ENCODE results near the gene CNTLN.

Gene CNTLN

GRCh38 chr9:17528859-17529258, 394.0 kb downstream of the CNTLN start:
- Histone ChIP-seq H3K4me3 (no peak overlapping the region), H3K9me3 (no peaks in the 10 kb centered on the region), H3K4me2 (no peak overlapping the region), H4K20me1 (no peaks in the 10 kb centered on the region), H3K27me3 (no peaks in the 10 kb centered on the region), H3K9ac (no peak overlapping the region), H3K4me1 (no peaks in the 10 kb centered on the region), H3K36me3 (no peaks in the 10 kb centered on the region), H3K27ac (no peak overlapping the region)
- no peak for TF ChIP-seq Cebpa-rat (IDR thresholded peaks at IDR 0.05)

DNA sequence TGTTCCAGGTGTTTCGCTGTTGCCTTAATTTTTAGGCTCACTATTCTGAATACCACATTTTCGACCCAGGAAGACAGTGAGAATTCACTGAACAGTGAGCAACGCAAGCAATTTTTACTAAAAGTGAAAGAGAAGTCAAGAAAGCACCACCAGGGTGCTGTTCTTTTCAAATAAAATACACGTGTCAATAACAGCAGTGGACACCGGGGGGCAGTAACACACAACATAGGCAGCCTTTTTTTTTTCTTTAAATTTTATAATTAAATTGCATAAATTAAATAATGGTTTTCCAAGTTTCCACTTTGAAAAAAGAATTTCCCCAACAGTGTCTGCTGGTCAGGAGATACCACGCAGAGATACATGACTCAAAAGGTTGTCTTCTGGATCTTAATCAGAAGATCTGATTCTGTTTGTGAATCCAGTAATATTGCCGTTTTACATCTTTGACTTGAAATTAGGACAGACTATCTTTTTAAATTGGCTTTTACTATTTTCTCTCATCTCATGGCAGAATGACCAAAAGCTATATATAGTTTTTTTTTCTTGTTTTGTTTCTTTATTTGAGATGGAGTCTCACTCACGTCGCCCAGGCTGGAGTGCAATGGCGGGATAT, 396.9 kb downstream of the CNTLN start:
- H4K20me1 ChIP-seq: no peaks in the 10 kb centered on the region
- H3K4me1 ChIP-seq: no peaks in the 10 kb centered on the region
- no peak overlapping the region for H3K4me2 ChIP-seq
- no peaks in the 10 kb centered on the region for H3K36me3 ChIP-seq
- H3K27me3 ChIP-seq: no peaks in the 10 kb centered on the region
- H3K9ac ChIP-seq: no peak overlapping the region
- no peak overlapping the region for H3K4me3 ChIP-seq
- H3K9me3 ChIP-seq: no peaks in the 10 kb centered on the region
- TF ChIP-seq Cebpa-rat (IDR thresholded peaks at IDR 0.05): no peak
- no peak overlapping the region for H3K27ac ChIP-seq

DNA sequence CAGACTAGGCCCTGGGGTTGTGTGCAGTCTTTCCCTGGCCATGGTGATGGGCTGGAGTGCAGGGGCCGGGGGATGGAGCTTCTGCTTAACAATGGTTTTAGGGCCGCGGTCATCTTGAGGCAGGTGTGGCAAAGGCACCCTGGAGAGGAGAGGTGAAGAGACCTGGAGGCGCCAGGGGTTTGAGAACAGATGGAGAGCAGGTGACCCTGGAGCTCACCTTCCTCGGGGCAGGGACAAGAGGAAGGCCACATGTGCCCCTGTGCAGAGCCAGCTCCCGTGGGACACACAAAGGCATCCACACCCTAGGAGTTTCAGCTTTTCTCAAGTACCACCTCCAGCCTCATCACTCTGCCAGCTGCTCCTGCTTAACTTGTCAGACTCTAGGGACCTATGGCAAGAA, 397.6 kb downstream of the CNTLN start:
- Histone ChIP-seq H3K36me3 (no peaks in the 10 kb centered on the region), H4K20me1 (no peaks in the 10 kb centered on the region), H3K4me3 (no peak overlapping the region), H3K27me3 (no peaks in the 10 kb centered on the region), H3K9ac (no peak overlapping the region), H3K4me1 (no peaks in the 10 kb centered on the region), H3K4me2 (no peak overlapping the region), H3K27ac (no peak overlapping the region), H3K9me3 (no peaks in the 10 kb centered on the region)
- TF ChIP-seq Cebpa-rat (IDR thresholded peaks at IDR 0.05): no peak

DNA sequence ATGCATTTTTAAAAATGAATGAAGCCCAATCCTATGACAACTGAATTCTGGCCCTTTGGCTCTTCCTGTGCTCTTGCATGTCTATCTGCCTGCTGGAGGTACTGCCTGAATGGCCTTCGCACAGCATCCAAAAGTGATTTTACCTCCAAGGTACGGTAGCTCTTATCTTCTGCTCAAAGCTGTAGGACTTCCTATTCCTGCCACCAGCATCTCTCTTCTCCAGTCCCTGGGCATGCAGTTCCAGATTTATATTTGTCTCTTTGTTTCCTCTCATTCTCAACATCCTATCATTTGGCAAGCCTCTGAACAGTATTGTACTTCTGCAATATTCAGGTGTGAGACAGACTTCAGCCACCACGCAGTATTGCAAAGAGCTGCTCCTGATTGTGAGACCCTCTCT, 400.3 kb downstream of the CNTLN start:
- H3K9me3 ChIP-seq: no peaks in the 10 kb centered on the region
- H4K20me1 ChIP-seq: no peaks in the 10 kb centered on the region
- no peaks in the 10 kb centered on the region for H3K4me1 ChIP-seq
- no peak overlapping the region for H3K27ac ChIP-seq
- H3K4me2 ChIP-seq: no peak overlapping the region
- no peak overlapping the region for H3K4me3 ChIP-seq
- no peaks in the 10 kb centered on the region for H3K27me3 ChIP-seq
- H3K9ac ChIP-seq: no peak overlapping the region
- no peaks in the 10 kb centered on the region for H3K36me3 ChIP-seq
- no peak for TF ChIP-seq Cebpa-rat (IDR thresholded peaks at IDR 0.05)

GRCh38 chr9:17536027-17536426, 401.2 kb downstream of the CNTLN start:
- no peak overlapping the region for H3K9ac ChIP-seq
- no peaks in the 10 kb centered on the region for H4K20me1 ChIP-seq
- H3K27me3 ChIP-seq: no peaks in the 10 kb centered on the region
- H3K4me1 ChIP-seq: no peaks in the 10 kb centered on the region
- H3K36me3 ChIP-seq: no peaks in the 10 kb centered on the region
- no peak for TF ChIP-seq Cebpa-rat (IDR thresholded peaks at IDR 0.05)
- no peak overlapping the region for H3K4me2 ChIP-seq
- H3K9me3 ChIP-seq: no peaks in the 10 kb centered on the region
- no peak overlapping the region for H3K27ac ChIP-seq
- H3K4me3 ChIP-seq: no peak overlapping the region

DNA sequence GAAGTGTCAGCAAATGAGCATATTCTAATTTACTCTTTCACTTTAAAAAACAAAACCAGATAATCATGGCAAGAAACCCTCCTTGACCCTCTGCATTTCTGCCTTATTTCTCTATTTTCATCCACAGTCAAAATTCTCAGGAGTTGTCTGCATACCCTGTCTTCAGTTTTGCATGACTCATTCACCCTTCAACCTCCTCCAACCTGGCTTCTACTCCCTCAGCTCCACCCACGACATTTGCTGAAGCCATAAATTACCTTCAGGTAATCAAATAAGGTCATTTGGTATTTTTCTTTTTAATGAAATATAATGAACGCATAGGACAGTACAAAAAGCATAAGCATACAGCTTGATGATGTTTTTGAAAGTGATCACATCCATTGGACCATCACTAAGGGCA, 416.2 kb downstream of the CNTLN start:
- H3K9ac ChIP-seq: no peak overlapping the region
- no peak overlapping the region for H3K4me2 ChIP-seq
- peaks cover 10% of the 10 kb centered on the region; the same call in 1 of the 2 replicates for H3K9me3 ChIP-seq
- no peaks in the 10 kb centered on the region for H3K36me3 ChIP-seq
- H3K27ac ChIP-seq: no peak overlapping the region
- no peaks in the 10 kb centered on the region for H4K20me1 ChIP-seq
- H3K4me1 ChIP-seq: no peaks in the 10 kb centered on the region
- no peak overlapping the region for H3K4me3 ChIP-seq
- no peak for TF ChIP-seq Cebpa-rat (IDR thresholded peaks at IDR 0.05)
- no peaks in the 10 kb centered on the region for H3K27me3 ChIP-seq

Measured in BLaER1 (cell line).